HG03045 (cell line): ENCODE data around the gene RHOJ.
"Not testable (repeated sequence)": the region's sequence is repeated elsewhere in the genome, so short reads cannot be mapped to it uniquely, and the experiment has no call there.

Experiments used
- ATAC-seq: cut with Tn5 transposase; IDR thresholded peaks from one replicate; pipeline ENCODE4 v1.9.1; 2021; ENCODE audit warnings: mild to moderate bottlenecking, moderate library complexity; ENCODE audit not compliant: unreplicated experiment

Gene RHOJ

DNA sequence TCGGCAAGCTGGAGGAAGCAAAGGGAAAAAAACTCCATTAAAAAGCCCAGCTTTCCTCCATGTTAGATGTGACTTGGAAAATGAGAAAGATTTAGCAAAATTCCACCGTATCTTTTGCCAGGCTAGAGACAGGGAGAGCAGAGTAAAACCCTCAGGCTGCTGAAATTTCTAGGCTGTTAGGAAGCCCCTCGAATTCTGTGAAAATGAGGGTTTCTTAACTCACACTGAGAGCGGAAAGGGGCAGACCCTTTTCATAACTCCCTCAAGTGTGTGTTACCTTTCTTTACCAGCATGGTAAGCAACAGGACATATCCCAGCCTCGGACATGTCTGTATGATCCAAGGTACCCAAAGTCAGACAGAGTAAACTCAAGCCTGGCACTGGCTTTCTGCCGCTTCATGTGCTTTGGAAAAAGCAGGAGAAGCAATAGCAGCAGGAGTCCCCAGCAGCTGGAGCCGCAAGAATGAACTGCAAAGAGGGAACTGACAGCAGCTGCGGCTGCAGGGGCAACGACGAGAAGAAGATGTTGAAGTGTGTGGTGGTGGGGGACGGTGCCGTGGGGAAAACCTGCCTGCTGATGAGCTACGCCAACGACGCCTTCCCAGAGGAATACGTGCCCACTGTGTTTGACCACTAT is at the start of gene RHOJ:
TSS of gene RHOJ (plus strand) at position 37 of the 637 bp plus-strand sequence. CDS start at position 464, 427 bp downstream.
- no peak for ATAC-seq

DNA sequence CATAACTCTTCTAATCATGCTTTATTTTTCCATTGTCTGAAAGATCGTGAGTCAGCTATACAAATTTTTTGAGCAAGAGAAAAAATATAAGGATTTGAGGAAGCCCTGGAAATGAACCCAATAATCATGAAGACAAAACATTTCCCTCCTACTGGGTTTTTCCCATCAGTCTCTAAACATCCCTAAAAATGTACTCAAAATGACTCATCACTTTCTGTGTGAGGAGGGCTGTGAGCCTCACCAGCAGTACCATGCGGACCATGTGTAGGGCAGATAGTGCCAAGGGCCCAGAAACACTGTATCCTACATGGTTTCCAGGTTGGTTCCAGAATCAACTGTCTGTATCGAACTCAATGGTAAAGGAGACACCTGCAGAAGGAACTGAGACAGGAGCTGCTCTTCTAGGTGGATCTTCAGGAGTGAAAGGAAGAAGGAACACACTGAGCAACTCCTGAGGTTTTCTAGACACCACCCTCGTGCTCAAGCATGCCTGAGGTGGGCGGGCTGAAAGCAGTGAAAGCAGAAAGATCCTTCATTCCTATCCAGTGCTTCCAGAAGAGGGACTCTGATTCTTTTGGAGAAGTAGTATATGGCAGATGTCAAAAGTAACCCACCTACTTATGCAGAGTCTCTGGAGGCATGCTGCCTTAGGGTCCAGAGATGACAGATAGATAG is 48.6 kb upstream of the RHOJ start:
- no peak for ATAC-seq

DNA sequence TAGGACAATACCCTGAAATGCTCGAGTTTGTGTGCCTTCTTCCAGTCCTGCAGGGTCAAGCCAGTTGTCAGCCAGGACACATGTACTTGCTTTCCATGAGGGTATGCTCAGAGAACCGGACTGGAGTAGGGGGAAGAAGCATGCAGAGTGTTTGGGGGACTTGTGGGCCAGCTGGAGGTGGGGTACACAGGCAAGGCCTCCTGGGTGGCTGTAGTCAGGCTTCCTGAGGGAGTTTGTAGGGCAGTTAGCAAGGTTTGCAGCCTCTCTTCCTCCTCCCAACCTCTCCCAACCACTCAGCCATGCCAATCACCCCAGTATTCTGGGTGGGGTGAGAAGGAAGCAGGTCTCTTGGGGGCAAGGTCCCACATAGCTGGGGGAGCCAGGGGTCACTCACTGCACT is 47.0 kb upstream of the RHOJ start:
- ATAC-seq: no peak

DNA sequence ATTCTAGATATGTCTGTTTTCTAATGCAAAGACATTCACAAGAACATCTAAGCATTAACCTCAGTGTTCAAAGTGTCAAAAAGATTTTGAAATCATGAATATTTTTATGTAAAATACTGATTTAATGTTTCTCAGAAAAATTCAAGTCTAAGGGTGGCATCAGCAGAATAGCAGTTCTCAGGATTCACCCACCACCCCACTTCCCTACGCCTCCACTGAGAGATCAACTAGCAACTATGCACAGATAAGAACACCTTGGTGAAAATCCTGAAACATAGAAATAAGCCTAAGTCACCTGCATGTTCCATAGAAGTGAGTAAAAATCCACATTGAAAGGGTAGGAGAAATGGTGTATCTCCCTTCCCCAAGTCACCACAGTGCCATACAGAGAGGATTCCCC is 40.9 kb upstream of the RHOJ start:
- ATAC-seq: no peak

DNA sequence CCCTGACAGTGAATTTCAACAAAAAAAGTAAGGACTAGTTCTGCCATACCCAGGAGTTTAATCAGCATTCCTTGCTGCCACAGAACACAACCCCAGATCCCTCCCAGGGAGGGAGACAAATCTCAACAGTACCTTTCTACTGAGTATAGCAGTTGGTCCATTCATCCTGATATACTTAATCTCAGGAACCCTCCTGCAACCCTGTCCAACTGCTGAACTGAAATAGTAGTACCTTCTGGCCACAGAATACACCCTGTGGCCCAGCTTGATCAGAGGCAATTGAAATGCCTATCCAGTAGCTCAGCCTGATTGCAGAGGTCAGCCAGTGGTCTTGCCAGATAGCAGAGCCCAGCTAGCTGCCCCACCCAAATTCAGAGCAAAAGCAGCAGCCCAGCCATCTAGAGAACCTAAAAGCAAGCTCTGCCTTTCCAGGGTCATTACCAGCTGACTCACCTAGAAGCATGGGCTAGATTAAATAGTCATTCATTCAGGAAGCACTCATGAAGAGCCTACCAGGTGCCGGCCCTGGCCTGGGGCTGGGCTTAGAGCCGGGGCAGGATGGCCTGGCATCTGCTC is 40.0 kb upstream of the RHOJ start:
- ATAC-seq: no peak

DNA sequence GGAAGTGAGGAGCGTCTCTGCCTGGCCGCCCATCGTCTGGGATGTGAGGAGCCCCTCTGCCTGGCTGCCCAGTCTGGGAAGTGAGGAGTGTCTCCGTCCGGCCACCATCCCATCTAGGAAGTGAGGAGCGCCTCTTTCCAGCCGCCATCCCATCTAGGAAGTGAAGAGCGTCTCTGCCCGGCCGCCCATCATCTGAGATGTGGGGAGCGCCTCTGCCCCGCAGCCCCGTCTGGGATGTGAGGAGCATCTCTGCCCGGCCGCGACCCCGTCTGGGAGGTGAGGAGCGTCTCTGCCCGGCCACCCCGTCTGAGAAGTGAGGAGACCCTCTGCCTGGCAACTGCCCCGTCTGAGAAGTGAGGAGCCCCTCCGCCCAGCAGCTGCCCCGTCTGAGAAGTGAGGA is 39.0 kb upstream of the RHOJ start:
- ATAC-seq: not testable (repeated sequence)

DNA sequence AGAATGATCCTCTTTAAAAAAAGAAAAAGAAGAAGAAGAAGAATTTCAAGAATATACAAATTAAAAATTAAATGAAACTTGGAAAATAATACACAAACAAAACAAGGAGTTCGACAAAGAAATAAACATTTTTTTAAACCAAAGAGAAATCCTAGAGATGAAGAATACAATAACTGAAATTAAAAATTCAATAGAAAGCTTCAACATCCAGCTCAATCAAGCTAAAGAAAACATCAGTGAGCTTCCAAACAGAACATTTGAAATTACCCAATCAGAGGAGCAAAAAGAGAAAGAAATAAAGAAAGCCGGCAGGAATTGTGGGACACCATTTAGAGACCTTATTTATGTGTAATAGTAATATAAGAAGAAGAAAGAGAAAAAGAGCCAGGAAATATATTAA is 37.2 kb upstream of the RHOJ start:
- no peak for ATAC-seq

DNA sequence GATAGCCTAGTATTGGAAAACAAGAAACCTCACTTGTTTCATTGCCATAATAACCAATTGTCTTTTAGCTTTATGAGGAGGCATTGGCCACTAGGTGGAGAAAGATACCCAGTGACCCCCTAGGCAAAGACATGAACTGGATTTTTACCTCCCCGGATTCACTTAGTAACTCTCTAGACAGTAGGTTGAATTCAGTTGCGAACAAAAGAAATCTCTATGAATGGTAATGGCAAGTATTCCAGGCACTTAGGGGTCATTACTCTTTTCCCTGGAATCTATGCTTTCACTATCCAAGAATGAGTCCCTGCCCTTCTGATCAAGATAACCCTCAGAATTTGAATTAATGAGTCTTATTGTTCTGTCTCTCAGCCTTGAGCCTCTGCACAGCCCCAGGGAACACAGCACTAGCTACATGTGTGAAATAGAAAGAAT is 29.5 kb upstream of the RHOJ start:
- ATAC-seq: no peak

DNA sequence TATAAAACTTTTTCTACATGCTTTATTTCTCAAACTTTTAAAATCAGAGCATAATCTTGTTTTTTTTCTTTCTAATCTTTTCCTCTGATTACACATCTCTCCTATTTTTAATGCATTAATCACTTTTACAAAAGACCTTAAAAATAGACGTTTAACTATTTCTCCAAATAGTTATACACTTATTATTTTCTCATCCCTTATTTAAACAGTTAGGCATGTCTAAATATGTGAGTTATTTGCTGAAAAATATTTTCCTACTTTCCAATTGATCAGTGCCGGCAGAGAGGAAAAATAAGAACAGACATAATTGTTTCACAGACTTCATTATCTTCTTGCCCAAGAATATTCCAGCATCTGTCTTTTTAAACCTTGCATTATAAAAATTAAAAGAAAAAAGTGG is 28.7 kb upstream of the RHOJ start:
- no peak for ATAC-seq

DNA sequence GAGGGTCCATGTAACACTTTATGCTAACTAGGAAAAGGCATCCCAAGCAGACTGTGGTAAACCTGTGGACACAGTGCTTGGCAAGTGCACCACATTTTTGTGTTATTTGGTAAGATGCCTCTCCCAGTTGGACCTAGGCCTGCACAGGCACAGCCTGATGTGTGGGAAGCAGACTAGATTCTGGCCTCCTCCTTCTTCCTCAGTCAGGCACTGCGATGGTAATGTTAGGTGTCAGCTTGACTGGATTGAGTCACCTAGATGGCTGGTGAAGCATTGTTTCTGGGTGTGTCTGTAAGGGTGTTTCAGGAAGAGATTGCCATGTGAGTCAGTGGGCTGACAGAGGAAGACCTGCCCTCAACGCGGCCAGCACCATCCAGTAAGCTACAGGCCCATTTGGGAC is 25.3 kb upstream of the RHOJ start:
- no peak for ATAC-seq

DNA sequence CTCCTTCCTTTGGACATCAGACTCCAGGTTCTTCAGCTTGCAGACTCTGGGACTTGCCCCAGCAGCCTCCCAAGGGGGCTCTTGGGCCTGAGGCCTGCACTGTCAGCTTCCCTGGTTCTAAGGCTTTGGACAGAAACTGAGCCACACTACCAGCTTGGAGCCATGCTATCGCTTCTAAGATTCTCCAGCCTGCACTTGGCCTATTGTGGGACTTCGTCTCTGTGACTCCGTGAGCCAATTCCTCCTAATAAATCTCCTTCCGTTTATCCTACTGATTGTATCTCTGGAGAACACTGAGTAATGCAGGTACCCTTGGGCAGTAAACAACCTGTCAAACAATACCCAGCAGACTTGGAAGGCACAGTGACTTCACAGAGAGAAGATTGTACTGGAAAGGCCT is 24.9 kb upstream of the RHOJ start:
- no peak for ATAC-seq

DNA sequence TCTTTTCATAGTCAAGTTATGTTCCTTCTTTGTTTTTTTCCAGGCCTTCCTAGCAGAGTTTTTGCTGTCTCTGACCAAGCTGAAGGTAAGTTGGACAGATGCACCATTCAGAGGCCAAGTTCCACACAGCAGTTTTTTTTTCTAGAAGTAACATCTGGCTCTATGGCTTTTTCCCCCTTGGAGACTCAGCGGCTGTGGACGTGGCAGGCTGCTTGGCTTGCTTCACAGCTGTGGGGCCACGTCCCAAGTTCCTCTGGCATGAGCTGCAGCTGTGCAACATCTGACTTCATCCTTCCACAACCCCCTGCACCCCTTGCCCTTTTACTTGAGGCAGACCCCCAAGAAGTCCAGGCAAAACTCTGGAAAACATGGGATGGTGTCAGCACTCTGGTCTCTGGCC is 24.2 kb upstream of the RHOJ start:
- ATAC-seq: no peak

DNA sequence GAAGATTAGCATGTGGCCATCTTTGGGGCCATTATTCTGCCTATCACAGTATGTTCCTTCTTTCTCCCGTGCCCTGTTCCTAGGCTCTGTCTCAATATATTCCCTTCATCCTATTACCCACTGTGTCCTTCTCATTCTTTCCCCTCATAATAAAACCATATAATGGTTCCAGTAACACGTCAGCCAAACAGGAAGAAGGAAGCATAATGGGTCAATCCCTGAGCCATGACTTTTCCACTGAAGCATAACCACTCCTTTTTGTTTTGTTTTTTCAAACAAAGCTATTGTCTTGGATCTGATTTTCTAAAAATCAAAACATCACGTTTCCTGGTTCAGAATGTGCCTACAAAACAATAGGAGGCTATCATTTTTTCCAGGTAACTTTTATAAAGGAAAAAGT is 21.3 kb upstream of the RHOJ start:
- ATAC-seq: no peak

DNA sequence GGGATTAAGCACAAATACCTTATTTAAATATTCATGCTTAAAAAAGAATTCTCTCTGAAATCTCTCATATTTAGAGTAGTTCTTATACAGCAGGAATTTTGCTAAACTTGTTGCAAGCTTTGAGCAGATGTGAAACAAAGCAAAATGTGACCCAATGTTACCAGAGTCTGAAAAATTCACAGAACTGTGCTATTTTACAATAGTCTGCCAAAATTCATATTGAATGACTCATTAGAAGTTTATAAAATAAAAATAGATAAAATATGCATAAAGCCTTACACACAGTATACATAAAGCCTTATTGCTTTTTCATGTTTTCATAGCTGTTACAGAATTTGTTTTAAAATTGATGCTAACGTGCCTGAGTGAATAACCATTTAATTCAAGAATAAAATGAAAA is 17.8 kb upstream of the RHOJ start:
- no peak for ATAC-seq

DNA sequence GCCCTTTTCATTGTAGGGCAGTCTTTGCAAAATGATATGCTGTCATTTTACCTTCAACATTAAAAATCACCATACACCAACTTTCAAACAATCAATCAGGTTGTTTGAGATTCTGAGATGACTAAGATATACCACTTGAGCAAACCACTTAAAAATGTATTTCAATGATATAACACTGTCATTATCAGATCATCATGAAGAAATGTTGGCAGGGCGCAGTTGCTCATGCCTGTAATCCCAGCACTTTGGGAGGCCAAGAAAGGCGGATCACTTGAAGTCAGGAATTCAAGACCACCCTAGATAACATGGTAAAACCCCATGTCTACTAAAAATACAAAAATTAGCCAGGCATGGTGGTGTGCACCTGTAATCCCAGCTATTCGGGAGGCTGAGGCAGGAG is 13.0 kb upstream of the RHOJ start:
- no peak for ATAC-seq

DNA sequence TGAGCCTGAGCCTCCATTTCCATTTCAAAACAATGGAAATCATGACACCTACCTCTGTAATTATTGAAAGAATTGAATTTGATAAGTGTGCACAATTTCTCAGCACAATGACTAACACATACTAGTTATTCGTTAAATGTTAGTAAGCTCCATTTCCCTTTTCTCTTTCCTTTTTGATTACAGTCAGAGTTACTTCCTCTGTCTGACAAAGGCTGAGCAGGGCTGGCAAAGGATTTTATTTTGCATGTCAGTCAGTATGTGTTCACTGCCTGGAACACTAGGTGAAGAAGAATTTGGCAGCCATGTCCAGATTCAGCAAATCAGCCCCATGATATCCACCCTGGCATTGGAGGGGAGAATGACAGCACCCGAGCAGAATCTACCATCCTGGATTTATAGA is 12.2 kb upstream of the RHOJ start:
- no peak for ATAC-seq

DNA sequence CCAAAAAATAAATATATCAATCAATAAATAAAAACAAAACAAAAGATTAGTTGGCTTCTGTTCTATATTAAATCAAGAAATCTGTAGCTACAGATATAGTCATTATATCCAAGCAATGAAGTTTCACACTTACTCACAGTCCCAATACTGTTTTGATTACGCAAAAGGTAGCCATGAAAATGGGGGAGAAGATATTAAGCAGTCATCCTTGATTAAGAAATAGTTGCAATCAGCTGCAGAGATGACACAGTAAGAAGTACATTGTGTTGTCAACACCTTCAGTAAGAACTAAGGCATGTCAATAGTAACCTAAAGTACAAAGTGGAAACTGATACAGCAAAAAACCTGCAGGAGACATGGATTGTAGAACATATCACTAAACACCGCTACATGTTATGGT is 11.0 kb upstream of the RHOJ start:
- ATAC-seq: no peak

DNA sequence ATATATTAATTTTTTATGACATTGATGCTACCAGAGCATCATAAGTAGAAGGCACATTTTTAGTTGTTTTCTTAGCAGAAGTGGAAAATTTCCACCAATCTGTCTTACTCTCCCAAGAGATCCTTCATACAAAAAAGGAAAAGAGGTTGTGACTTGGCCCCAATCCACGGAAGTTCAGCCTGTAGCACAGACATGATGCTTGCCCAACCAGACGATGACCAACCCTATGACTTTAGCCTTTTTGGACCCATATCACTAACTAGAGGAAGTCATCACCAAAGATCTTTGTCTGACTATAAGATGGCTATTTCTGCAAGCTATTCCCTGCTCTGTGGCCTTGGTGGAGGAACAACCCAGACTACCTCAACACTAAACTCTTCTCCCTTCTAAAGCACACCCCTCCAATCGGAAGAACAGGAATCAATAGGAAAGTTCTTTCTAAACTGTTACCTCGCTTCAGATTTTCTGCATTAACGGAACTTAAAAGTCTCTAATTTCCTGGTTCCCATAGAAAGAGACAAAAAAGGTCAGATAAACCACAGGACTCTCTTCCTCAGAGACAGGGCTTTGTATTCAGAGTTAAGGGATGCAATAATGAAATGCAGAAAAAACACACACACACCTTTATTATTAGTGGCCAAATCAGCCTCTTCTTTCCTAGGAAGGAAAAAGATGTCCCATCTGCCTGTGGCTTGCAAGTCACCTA is 4.1 kb upstream of the RHOJ start:
- ATAC-seq: no peak

DNA sequence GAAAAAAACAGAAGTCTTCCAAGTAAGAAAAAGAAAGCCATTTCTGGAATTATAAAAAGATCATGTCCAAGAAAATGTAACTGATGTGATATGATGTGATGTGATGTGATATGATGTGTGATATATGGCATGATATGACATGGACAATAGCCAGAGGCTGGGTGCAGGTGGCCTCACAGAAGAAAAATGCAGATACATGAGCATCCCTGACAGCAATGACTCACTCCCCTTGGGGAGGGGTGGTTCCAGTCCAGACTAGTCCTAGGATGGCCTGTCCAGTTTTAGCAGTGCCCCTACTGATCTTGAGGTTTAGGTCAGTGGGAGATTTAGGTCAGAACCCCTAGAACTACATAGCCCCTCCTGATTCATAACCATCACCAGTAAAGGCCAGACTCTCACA is 3.5 kb upstream of the RHOJ start:
- ATAC-seq: no peak

DNA sequence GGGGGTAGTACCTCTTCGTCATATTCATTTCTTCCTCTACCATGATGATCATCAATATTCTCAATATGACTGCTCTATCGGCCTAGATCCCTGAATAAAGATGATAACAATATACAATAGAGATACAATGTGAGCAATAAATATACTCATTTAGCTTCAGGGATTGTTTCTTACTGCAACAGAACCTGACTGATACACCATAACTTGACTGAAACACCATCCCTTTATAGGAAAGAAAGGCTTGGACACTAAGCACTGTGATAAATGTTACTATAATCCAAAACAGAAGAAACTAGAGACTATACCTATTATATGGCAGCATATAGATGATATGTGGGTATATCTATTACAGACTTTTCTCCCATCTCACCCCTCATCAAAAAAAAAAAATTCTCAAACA is 1.2 kb upstream of the RHOJ start:
- no peak for ATAC-seq

DNA sequence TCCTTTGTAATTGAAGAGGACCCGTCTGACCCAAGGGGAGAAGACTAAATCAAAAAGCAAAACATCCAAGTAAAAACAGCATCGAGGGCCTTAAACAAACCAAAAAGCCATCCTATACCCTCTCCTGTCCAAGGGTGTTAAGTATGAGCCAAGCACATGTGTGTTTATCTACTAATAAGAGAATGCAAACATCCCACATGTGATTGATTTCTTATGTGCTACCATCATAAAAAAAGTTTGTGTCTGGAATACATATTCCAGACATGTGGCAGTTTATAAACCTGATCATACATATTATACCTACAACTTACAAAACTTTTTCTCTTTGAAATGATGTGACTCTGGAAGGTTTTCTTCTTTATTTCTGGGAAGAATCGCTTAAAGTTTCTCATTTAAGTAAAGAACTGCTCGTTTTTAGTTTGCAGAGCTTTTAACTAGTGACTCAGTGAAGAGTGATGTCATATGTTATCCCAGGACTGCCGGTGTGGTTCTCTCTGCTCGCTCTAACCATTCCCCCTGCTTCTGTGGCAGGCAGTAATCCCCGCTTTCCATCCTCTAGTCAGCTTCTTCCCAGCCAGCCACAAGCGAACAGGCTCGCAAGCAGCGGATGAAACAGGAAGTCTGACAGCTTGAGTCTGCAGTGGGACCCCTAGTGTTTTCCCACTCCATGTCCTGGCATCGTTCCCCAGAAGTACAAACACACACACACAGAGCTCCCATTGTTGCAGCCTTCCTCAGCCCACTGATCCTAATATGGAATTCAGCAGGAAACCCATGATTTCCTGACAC is 431 bp upstream of the RHOJ start:
- ATAC-seq: no peak
